Glomerular visceral epithelial cell (primary cell): ENCODE measurements around the gene PRR35.
"Not testable (repeated sequence)": the region's sequence is repeated elsewhere in the genome, so short reads cannot be mapped to it uniquely, and the experiment has no call there.

Experiments
- DNase-seq: peaks from one replicate; pipeline ENCODE4 v3.0.0-alpha.2; 2016; ENCODE audit errors: extremely low spot score

Gene PRR35

GRCh38 chr16:593807-594206 lies 33.6 kb downstream of the PRR35 start:
- no peak for DNase-seq

GRCh38 chr16:595094-595528 lies 34.9 kb downstream of the PRR35 start:
- DNase-seq = no peak

DNA sequence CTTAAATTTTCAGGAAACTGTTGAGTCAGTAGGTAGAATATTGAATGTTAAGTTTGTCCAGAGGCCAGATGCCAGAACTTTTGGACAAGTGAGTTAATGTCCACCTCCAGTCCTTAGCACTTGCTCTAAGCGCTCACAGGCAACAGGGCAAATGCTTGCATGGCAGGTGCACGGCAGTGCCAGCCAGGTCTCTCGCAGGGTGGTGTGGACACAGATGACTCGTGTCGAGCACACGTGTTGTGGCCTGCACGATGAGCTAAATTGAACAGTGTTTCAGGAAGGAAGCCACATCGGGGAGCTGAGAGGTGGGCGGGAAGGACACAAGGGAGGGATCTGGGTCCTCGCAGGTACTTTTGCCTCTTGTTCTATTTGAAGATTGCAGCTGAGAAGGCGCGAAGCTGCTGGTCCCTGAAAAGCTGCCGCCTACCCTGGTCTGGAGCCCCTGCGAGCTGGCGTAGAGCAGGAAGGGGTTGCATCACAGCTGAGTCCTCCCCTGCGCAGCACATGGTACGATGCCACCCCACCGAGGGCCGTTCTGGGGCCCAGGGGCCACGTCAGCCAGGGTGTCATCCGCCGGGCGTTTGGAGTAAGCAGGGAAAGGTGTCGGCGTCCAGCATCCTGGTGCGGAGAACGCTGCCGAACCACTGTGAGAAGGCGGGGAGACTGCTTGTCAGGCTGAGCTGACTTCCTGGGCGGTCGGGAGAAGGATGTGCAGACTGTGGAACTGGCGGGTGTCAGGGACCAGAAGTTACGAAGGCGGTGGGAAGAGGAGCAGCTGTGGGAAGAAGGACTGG lies 35.9 kb downstream of the PRR35 start:
- DNase-seq = no peak

- no peak for DNase-seq
These were observed 36.5 kb downstream of the PRR35 start for GRCh38 chr16:596736-597060.

DNA sequence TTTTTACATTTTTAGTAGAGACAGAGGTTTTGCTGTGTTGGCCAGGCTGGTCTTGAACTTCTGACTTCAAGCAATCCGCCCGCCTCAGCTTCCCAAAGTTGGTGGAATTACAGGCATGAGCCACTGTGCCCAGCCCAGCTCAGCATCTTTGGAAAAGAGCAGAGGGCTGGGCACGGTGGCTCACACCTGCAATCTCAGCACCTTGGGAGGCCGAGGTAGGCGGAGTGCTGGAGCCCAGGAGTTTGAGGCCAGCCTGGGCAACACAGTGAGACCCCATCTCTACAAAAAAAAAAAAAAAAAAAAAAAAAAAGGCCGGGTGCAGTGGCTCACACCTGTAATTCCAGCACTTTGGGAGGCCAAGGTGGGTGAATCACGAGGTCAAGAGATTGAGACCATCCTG lies 37.5 kb downstream of the PRR35 start:
- not testable (repeated sequence) for DNase-seq

- DNase-seq = no peak
These were observed 38.9 kb downstream of the PRR35 start for GRCh38 chr16:598823-599739.

DNA sequence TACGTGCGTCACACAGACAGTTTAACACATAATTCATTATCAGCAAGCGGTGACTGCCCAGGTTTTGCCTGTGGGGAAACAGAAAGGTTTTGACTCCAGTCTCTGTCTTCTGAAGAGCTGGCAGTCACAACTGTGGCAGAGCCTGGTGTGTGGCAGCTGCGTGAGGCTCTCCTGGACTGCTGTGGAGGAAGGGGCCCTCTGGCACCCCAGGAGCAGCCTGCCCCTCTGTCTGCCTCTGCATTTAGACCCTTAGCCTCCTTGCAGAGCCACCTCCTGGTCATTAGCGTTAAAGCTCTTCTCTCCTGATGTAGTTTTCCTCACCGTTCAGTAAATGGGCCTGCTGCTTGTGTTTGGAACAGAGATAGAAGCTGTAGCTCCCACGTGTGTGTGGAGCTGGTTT lies 40.6 kb downstream of the PRR35 start:
- DNase-seq = no peak

DNA sequence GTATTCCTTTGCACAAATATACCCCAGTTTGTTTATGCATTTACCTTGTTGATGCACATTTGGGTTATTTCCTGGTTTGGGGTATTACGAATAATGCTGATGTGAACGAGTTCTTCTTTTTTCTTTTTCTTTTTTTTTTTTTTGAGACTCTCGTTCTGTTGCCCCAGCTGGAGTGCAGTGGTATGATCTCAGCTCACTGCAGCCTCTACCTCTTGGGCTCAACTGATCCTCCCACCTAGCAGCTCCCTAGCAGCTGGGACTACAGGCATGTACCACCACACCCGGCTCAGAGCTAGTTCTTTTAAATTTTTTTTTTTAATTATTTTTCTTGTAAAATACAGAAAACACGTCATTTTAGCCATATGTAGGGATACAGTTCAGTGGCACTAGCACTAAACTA lies 43.7 kb downstream of the PRR35 start:
- DNase-seq = no peak

DNA sequence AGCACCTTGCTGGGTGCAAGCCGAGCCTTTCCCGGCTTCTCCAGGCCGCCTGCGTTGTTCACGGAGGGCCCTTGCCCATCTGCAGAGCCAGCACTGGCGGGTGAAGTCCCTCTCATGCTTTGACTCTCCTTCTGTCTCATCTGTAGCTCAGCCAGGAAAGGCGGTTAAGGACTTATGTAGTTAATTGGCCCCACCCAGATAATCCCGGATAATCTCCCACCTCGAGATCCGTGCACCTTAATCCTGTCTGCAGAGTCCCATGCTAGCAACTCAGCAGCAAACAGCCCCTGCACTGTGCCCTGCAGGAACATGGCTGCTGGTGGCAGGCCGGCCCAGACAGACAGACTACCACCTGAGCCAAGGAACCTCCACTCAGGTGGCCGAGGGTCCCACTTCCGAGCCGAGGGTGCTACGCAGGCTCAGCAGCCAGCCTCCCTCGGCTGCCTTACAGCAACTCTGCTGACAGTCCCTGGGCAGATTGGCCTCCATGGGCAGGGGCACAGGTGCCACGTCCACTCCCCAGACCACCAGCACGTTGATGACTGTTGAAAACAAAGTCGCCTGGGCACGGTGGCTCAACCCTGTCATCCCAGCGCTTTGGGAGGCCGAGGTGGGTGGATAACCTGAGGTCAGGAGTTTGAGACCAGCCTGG lies 46.6 kb downstream of the PRR35 start:
- no peak for DNase-seq

DNA sequence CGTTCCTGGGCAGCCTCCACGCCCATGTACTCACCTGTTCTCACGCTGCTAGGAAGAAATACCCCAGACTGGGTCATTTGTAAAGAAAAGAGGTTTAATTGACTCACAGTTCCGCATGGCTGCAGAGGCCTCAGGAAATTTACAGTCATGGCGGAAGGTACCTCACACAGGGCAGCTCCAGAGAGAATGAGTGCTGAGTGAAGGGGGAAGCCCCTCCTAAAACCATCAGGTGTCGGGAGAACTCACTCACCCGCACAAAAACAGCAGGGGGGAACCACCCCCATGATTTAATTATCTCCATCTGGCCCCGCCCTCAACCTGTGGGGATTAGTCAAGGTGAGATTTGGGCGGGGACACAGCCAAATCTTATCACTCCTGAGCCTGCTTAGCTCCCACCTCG lies 47.8 kb downstream of the PRR35 start:
- DNase-seq = no peak

DNA sequence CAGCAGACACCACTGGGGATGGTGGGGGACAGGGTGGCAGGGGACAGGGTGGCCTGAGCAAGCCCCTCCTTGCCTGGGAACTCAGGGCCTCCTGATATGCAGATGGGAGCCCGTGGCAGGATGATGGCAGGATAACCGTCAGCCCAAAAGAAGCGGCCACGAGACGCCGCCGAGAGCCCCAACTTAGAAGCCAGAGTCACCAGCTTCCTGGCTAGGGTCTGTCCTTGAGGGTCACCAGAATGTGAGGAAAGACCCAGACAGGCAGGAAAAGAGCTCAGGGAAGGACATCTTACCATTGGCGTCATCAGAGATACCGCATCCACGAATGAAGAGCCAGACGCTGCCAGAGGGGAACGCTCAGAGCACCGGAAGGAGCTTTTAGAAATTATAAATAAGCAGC lies 49.1 kb downstream of the PRR35 start:
- DNase-seq = no peak

GRCh38 chr16:609984-610383 lies 49.8 kb downstream of the PRR35 start:
- no peak for DNase-seq

DNA sequence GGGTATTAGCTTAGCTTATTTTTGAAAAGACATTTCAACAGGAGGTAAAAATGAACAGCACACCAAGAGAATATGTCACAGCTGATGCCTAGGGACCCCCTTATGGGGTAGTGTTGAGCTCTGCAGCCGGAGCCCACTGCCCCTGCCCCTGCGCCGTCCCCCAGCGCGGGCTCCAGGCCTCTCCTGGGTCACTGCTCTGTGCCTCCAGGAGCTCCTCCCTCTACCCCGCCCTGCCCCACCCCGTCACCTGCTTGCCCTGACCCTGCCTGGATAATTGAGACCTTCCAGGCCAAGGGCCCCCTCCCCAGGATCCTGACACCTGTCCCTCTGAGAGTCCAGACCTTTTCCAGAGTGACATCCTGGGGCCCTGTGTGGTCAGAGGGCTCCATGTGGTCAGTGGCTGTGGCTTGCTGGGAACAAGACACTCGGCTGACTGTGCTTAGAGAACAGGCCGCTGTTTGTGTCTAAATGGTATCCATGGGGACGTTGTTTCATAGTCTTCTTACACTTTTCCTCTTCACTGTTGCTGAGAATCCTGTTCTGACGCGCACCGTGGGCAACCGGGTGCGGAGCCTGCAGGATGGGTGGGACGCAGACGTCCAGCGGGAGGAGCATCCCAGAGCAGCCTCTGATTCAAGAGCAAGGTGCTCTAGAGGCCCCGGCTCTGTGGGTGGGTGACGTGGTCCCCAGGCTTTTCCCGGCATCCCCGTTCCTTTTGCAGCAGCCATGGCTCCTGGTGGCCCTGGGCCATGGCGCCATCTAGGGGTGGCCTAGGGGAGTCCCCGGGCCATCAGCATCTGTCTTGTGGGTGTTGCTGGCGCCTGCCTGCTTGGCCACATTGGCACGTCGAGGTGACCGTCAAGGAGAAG lies 50.6 kb downstream of the PRR35 start:
- no peak for DNase-seq

DNA sequence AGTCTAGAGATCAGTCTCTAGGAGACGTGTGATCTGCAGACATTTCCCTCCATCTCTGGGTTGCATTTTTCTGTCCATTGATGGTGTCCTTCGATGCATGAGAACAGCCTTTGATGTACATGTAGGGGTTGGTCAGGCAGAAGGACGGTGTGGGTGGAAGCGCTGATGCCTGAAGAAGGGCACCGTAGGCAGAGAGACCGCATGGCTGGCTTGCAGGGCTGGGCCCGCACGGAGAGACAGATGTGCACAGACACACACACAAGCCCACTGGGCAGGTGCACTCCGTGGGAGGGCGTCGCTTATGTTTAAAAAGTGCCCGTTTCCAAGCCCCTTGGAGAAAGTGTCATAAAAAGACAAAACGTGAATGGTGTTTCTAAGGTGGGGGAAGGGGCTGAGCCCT lies 54.9 kb downstream of the PRR35 start:
- DNase-seq = no peak
